GM19397 (cell line): Measurements from ENCODE around the gene DNM1.

Source experiments
- ATAC-seq: cut with Tn5 transposase; IDR thresholded peaks from one replicate; pipeline ENCODE4 v1.9.1; 2021; ENCODE audit warnings: mild to moderate bottlenecking, moderate library complexity; ENCODE audit not compliant: unreplicated experiment

DNM1 gene

GRCh38 chr9:128304136-128304970 is 101.2 kb downstream of the DNM1 start:
- ATAC-seq, result no peak
